Keratinocyte (primary cell): Measurements from ENCODE around the gene CALML5.

Source experiments
- CTCF ChIP-seq, 3 experiments: IDR thresholded peaks in 1 of 3; conservative IDR thresholded peaks in 1 of 3; optimal IDR thresholded peaks in 1 of 3; 2 replicates in 2 of 3; 3 replicates in 1 of 3; pipeline versions ENCODE3 to v1.5.1; 2011; ENCODE audit warnings: low read length in 3 of 3, mild to moderate bottlenecking in 3 of 3, moderate library complexity in 2 of 3, control low read depth in 1 of 3, inconsistent platforms in 1 of 3; ENCODE audit not compliant: insufficient read depth in 2 of 3; ENCODE audit errors: extremely low read depth in 1 of 3
- EZH2 ChIP-seq: IDR thresholded peaks from one replicate; pipeline ENCODE4 v1.6.1; 2012; ENCODE audit warnings: inconsistent platforms, mild to moderate bottlenecking, low read length, moderate library complexity

DNA sequence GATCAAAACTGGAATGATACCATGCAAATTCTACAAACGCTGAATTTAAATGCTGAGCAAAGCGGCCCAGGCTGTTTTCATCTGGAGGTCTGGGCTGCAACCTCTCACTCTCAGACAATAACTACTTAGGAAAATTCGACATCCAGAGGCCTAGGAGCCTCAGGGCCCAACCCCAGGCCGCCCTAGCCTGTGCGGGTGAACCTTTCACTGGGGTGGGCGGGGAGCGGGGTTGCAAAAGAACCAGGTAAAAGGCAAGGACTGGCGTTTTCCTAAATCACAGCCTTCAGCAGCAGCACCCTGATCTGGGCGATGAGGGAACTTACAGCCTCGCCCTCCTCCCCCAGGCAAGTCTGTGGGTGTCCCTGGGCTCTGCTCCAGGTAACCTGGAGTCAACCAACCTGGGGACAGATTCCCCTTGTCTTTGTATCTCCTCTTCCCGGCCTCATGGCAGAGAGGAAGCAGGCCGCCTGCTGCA lies 33.4 kb downstream of the CALML5 start:
- no peak for TF ChIP-seq CTCF (optimal IDR thresholded peaks at IDR 0.05 in 1 of 3, IDR thresholded peaks at IDR 0.05 in 1 of 3, conservative IDR thresholded peaks at IDR 0.05 in 1 of 3; ENCODE audit: extremely low read depth in 1 of 3, insufficient read depth in 2 of 3, low read length in 3 of 3)
- TF ChIP-seq EZH2: no peak
